Fibroblast of gingiva (primary cell): ENCODE measurements around the gene EPHB4.

Source experiments
- DNase-seq: peaks from one replicate; pipeline ENCODE4 v3.0.0-alpha.2; 2011; ENCODE audit warnings: low read depth

EPHB4 gene

DNA sequence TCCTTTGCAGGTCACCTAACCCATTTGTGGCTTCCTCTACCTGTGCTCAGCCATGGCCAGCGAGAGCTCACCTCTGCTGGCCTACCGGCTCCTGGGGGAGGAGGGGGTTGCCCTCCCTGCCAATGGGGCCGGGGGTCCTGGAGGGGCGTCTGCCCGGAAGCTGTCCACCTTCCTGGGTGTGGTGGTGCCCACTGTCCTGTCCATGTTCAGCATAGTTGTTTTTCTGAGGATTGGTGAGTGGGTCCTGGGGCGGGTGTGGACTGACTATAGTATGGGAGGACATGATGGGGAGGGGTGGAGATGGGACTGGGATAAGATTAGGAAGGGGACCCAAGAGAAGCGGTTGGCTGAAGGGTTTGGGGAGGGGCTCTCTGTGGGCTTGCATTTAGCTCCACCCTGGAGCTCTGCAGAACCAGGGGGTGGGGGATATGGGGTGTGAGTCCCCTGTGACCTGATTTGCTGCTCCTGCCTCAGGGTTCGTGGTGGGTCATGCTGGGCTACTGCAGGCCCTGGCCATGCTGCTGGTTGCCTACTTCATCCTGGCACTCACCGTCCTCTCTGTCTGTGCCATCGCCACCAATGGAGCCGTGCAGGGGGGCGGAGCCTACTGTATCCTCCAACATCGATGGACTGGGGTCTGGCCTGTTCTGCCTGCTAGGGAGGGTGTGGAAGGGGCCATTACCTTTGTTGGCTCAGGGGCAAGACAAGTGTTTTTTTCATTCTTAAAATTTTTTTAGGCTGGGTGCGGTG lies 27.0 kb upstream of the EPHB4 start:
- no peak for DNase-seq

GRCh38 chr7:100852048-100852872 lies 24.9 kb upstream of the EPHB4 start, which contains the start of gene SLC12A9:
Gene SLC12A9 (plus strand): TSS chr7:100852713. CDS start chr7:100854198, 1,485 bp downstream.
- DNase-seq = peak; percentile 89

- no peak for DNase-seq
Measured at GRCh38 chr7:100847360-100847759, 20.0 kb upstream of the EPHB4 start.

DNA sequence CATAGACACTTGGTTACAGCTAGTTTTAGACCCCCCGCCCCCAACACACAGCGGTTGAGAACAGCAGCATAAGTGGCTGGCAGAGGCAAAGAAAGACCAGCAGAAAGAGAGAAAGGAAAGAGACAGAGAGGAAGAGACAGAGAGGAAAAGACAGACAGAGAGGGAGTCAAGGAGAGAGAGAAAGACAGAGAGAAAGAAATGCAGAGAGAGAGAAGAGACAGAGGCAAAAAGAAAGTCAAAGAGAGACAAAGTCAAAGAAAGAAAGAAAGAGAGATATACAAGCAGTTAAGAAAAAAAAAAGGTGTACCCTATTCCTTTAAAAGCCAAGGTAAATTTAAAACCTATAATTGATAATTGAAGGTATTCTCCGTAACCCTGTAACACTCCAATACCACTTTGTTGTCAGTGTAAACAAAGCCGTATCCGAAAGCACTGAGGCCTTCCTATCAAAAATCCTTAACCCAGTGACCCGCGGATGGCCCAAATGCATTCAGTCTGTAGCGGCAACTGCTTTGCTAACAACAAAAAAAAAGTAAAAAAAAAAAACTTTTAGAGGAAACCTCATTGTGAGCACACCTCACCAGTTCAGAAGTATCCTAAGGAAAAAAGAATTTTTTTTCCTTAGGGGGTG lies 13.3 kb upstream of the EPHB4 start:
- no peak for DNase-seq

GRCh38 chr7:100839361-100839760 lies 12.0 kb upstream of the EPHB4 start:
- DNase-seq = no peak

- peak; percentile 88 for DNase-seq
Measured at GRCh38 chr7:100837099-100837836, 9.9 kb upstream of the EPHB4 start.

GRCh38 chr7:100836812-100837098 lies 9.4 kb upstream of the EPHB4 start:
- no peak for DNase-seq

DNA sequence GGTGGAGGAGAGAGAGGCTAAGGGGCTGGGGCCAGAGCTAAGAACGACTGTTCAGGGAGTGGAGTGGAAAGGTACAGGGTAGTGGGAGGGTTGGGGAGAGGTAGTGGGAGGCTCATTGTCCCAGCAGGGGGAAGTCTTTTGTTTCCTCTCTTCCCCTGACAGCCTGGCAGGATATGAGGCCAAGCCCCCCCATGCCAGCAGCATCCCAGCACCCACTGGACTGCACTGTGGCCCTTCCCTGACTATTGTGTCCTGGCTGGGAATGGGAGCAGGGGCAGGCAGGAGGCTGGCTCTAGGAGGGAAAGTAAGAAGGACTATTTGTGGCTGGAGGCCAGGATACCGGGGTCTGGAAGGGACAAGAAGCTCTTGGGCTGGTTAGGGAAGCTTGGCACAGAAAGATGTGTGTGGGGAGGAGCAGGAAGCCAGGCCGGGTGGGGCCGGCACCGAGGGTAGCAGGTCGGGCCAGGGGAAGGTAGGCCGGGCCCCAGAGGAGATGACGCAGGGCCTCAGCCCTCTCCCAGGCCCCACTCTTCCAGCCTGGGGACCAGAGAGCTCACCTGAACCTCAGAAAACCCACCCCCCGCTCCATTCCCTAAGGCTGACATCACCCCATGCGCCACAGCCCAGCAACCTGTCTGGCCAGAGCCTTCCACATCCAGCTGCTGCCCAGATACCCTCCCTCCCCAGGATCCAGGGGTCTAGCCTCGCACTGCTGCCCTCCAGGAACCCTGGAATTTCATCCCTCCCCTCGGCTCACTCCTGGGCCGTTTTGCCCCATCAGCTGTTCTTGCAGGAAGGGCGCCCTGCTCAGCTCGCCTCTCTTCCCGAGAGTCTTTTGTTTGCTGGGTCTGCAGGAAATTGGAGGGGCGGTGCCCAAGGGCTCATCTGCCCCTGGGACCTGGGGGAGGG lies 8.8 kb upstream of the EPHB4 start:
- DNase-seq = no peak

DNA sequence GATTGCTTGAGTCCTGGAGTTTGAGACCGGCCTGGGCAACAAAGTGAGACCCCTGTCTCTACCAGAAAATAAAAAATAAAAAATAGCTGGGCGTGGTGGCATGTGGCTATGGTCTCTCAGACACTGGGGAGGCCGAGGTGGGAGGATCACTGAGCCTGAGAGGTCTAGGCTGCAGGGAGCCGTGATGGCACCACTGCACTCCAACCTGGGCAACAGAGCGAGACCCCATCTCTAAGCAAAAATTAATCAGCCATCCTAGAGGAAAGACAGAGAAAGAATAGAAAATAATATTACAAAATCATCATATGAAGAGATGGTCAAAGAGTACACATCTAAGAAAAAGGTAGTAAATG lies 4.9 kb upstream of the EPHB4 start:
- no peak for DNase-seq

DNA sequence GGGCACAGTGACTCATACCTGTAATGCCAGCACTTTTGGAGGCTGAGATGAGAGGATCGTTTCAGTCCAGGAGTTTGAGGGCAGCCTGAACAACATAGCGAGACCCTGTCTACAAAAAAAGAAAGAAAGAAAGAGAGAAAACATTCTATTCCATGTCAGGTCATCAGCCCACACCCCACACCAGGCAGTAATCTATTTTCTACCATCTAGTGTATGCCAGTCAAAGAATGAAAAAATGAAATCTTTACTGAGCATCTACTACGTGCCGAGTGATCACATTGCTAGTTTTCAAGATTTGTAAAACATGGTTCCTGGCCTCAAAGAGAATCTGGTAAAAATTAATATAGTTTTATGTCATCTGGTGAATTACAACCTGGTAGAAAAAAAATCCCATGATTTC lies 3.1 kb upstream of the EPHB4 start:
- DNase-seq = no peak

- no peak for DNase-seq
Measured at GRCh38 chr7:100829150-100829716, 1.9 kb upstream of the EPHB4 start.

DNA sequence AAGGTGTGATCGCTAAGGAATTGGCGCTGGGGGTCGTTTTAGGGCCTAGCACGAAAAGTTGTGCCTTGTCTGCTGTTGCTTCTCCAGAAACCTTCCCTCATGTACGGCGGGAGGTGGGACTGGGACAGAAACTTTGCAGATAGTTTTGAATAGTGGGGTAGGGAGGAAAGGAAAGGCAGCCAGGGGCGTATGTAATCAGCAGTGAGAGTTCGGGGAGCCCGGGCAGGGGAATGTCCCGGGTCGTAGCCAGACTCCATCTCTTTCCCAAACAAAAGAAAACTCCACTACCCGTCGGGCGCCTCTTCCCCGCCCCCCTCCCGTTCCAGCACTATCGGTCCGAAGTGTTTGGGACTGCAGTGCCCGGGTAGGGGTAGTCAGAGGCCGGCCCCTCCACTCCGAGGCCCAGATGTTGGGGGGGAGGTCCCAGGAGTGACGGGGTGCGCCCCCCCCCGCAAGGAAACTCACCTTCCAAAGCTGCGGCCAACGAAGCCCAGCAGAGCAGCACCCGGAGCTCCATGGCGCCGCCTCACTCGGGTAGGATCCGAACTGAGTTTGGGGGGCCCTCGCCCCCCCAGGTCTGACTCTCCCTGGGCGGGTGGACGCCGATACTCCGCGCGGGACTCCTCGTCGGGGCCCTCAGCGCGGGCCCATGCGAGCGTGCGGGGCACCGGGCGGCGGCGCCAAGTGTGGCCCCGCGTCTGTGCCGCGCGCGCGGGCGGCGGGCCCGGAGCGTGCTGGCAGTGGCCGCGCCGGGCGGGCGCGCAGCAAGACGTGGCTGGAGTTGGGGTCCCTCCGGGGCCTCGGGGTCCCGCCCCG lies 601 bp downstream of the EPHB4 start:
- no peak for DNase-seq

- DNase-seq = peak; percentile 59
Measured at GRCh38 chr7:100825751-100826513, 1.4 kb downstream of the EPHB4 start.

GRCh38 chr7:100825215-100825671 lies 2.1 kb downstream of the EPHB4 start:
- no peak for DNase-seq

DNA sequence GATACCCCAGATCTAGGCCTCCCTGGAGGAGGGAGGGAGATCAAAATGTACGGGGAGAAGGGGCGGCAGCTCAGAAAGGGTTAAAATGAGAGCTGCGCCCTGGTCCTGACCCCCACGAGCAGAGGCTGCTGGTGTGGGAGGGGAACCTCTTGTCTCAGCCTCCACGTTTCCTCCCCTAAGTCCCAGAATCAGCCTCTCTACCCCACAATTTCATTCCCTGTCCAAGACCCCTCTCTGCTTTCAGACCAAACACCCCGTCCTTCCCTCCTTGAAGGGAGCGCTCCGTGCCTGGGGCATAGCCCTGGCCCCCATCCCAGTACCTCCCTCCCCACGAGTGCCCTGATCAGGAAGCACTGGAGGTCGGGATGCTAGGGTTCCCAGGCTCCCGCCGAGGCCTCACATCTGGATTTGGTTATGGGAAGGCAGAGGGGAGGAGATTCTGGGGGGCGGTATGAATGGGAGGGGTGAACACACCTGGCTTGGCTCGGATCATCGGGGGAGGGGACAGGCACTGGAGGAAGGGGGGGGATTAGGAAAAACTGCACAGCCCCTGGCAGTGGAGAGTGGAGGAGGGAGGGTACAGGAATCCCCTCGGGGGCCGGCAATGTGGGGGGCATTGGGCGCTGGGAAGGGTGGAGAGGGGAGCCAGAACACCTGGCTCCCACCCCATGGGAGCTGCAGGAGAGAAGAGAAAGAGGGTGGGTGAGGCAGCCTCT lies 2.7 kb downstream of the EPHB4 start:
- no peak for DNase-seq

DNA sequence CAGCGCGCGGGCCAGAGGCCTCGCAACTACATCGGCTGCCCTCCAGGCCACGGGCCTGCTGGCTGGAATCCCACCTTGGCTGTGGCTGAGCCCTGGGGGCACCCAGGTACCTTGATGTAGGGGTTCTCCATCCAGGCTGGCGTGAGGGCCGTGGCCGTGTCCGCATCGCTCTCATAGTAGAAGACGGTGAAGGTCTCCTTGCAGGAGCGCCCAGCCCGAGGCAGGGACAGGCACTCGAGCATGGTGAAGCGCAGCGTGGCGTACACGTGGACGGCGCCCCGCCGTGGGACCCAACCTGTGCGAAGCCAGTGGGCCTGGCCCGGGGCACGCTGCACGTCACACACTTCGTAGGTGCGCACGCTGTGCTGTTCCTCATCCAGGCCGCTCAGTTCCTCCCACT lies 3.8 kb downstream of the EPHB4 start:
- no peak for DNase-seq

DNA sequence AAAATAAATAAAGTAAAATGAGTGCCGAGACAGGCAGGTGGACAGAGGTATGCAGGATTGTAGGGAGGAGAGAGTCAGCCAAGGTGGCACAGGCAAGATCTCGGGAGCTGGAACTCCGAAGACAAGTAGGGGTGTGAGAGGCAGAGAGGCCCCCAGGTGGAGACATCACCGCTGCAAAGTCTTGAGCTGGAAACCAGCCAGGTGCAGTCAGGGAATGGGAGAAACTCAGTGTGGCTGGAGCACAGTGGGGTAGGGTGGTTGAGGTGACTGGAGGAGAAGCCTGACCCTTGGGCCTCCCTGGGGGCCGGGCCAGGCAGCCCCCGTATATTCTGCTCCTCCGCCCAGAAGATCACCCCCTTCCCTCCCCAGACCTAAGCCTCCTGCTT lies 4.2 kb downstream of the EPHB4 start:
- DNase-seq = no peak

DNA sequence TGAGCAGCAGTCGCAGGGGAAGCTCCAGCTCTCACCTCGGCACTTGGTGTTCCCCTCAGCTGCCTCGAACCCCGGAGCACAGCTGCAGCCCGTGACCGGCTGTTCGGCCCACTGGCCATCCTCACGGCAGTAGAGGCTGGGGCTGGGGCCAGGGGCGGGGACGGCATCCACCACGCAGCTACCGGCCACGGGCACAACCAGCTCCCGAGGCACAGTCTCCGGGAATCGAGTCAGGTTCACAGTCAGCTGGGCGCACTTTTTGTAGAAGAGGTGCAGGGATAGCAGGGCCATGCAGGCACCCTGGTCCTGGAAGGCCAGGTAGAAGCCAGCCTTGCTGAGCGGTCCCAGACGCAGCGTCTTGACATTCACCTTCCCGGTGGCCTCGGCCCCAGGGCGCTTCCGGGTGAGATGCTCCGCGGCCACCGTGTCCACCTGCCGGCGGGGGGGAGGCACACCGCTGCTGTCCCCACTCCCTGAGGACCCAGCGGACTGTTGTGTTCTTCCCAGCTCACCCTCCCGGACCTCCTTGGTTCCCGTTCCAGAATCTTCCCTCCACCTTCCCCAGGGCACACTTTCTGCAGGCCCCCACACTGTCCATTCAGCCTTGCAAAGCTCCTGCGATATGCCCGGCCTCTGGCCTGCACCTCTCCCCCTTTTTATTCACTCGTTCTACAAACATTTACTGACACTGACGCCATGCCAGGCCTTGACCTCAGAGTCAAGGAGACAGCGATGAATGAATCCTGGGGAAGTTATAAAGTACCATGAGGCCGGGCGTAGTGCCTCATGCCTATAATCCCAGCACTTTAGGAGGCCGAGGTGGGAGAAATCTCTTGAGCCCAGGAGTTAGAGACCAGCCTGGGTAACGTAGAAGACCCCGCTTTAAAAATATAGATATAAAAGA lies 4.8 kb downstream of the EPHB4 start:
- DNase-seq = no peak
